ENCODE measurements around the gene CIZ1. TPM values are rescaled to one million over a fixed set of nuclear protein-coding genes. Genes with fewer than 3 reads are reported as not detected.
"Not testable (repeated sequence)": the region's sequence is repeated elsewhere in the genome, so short reads cannot be mapped to it uniquely, and the experiment has no call there.

Gene CIZ1
- polyA plus RNA-seq, 1 donor: 120 TPM

- DNase-seq: no peak
Measured at GRCh38 chr9:128145536-128145935, 45.8 kb downstream of the CIZ1 start.

GRCh38 chr9:128144239-128145181, 46.9 kb downstream of the CIZ1 start:
- DNase-seq: no peak

- no peak for DNase-seq
Measured at GRCh38 chr9:128143525-128144238, 47.7 kb downstream of the CIZ1 start.

GRCh38 chr9:128142596-128142995, 48.8 kb downstream of the CIZ1 start:
- DNase-seq: no peak

GRCh38 chr9:128142061-128142460, 49.3 kb downstream of the CIZ1 start:
- no peak for DNase-seq

- no peak for DNase-seq
Measured at GRCh38 chr9:128141604-128142003, 49.8 kb downstream of the CIZ1 start.

GRCh38 chr9:128139621-128140020, 51.8 kb downstream of the CIZ1 start:
- no peak for DNase-seq

- no peak for DNase-seq
Measured at GRCh38 chr9:128138001-128138400, 53.4 kb downstream of the CIZ1 start.

- no peak for DNase-seq
Measured at GRCh38 chr9:128136816-128137793, 54.3 kb downstream of the CIZ1 start.

- not testable (repeated sequence) for DNase-seq
Measured at GRCh38 chr9:128135561-128135960, 55.8 kb downstream of the CIZ1 start.

GRCh38 chr9:128132139-128132538, 59.2 kb downstream of the CIZ1 start:
- peak; percentile 44 for DNase-seq

- not testable (repeated sequence) for DNase-seq
Measured at GRCh38 chr9:128131346-128131745, 60.0 kb downstream of the CIZ1 start.

GRCh38 chr9:128130651-128131050, 60.7 kb downstream of the CIZ1 start:
- DNase-seq: not testable (repeated sequence)

GRCh38 chr9:128129976-128130590, 61.3 kb downstream of the CIZ1 start:
- DNase-seq: not testable (repeated sequence)

GRCh38 chr9:128128836-128129590, 62.4 kb downstream of the CIZ1 start:
- DNase-seq: no peak

- peak; percentile 92 for DNase-seq
Measured at GRCh38 chr9:128127990-128128835, 63.2 kb downstream of the CIZ1 start.

GRCh38 chr9:128127568-128127989, 63.8 kb downstream of the CIZ1 start, which contains the start of gene PTGES2:
Gene PTGES2, minus strand, starts transcription at chr9:128127729. Its CDS starts 12 bp downstream, at chr9:128127717.
- DNase-seq: peak; percentile 93

GRCh38 chr9:128125580-128126354, 65.6 kb downstream of the CIZ1 start:
- DNase-seq: no peak
